DND-41 (cell line): ENCODE data around the gene TRAK1.

Experiments used
- EZH2 ChIP-seq: IDR thresholded peaks from 3 replicates; pipeline ENCODE4 v1.6.1; 2012; ENCODE audit warnings: borderline replicate concordance, low read depth, mild to moderate bottlenecking, moderate library complexity, low read length, inconsistent platforms; ENCODE audit not compliant: severe bottlenecking
- TF ChIP-seq, protein P1 (sequence below): IDR thresholded peaks from 2 replicates; pipeline ENCODE4 v1.5.1; 2012; ENCODE audit warnings: borderline replicate concordance, low read length, moderate library complexity, mild to moderate bottlenecking; ENCODE audit not compliant: poor library complexity, severe bottlenecking; ENCODE audit errors: extremely low read depth

- no peak for TF ChIP-seq EZH2
- TF ChIP-seq, protein P1, sequence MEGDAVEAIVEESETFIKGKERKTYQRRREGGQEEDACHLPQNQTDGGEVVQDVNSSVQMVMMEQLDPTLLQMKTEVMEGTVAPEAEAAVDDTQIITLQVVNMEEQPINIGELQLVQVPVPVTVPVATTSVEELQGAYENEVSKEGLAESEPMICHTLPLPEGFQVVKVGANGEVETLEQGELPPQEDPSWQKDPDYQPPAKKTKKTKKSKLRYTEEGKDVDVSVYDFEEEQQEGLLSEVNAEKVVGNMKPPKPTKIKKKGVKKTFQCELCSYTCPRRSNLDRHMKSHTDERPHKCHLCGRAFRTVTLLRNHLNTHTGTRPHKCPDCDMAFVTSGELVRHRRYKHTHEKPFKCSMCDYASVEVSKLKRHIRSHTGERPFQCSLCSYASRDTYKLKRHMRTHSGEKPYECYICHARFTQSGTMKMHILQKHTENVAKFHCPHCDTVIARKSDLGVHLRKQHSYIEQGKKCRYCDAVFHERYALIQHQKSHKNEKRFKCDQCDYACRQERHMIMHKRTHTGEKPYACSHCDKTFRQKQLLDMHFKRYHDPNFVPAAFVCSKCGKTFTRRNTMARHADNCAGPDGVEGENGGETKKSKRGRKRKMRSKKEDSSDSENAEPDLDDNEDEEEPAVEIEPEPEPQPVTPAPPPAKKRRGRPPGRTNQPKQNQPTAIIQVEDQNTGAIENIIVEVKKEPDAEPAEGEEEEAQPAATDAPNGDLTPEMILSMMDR = no peak
Observed at GRCh38 chr3:42116466-42116865, 25.3 kb downstream of the TRAK1 start.
